ENCODE measurements around the gene DIPK1B.

Gene DIPK1B

DNA sequence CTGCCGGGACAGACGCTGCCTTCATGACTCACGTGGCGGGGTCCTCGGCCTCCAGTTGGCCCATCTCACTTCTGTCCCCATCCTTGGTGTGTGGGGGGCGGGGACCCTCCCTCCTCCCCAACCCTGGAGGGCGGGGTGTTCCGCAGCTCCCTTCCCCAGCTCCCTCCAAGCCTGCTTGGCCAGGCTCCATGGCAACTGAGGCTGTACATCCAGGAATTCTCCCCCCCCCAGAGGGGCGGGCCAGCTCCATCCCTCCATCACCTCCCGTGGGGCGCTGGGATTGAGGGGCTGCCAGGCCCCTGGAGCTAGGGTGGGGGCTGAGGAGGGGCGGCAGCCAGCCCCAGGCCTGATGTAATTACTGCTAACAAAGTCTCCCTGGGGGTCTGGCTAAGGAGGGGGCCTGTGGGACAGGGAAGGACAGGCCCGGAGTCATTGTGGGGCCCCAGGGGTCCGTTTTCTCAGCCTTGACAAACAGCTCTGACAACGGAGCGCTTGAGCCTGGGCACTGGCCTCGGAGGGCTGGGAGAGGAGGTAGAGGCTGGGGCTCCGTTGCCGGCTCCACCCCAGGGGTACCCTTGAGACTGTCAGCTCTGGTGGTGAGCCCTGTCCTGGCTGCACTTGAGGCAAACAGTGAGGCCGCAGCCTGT, 8.0 kb downstream of the DIPK1B start:
- DNase-seq (ENCODE audit: low read depth): no peak

- DNase-seq (ENCODE audit: low read depth): no peak
These were observed 8.5 kb downstream of the DIPK1B start for GRCh38 chr9:136720898-136721338.

DNA sequence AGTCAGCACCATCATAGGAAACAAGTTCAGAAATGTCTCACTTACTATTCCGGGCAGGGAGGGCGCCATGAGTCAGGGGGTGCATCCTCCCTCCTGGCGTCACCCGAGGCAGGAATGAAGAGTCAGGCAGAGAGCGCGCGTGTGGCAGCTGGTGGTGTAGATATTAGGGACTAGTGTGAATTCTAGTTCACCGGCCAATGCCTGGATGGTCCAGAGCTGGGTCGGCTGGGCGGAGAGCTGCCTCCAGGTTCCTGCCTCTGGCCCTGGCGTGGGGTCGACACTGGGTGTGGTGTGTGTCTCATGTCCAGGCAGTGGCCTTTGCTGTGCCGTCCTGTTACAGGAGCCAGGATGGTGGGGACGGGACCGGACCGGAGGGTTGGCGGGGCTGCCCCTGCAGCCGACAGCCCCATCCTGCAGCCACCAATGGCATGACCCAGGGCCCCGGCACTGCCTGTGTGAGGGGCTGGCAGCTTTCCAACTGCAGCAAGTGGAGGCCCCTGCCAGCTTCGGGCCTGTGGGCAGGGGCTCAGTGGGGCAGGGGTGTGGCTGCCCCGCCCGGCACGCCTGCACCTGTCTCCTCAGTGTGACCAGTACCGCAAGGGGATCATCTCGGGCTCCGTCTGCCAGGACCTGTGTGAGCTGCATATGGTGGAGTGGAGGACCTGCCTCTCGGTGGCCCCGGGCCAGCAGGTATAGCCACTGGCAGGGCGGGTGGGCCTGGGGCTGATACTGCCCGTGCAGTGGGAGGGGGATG, 9.1 kb downstream of the DIPK1B start:
- peak; percentile 91 for DNase-seq (ENCODE audit: low read depth)

DNA sequence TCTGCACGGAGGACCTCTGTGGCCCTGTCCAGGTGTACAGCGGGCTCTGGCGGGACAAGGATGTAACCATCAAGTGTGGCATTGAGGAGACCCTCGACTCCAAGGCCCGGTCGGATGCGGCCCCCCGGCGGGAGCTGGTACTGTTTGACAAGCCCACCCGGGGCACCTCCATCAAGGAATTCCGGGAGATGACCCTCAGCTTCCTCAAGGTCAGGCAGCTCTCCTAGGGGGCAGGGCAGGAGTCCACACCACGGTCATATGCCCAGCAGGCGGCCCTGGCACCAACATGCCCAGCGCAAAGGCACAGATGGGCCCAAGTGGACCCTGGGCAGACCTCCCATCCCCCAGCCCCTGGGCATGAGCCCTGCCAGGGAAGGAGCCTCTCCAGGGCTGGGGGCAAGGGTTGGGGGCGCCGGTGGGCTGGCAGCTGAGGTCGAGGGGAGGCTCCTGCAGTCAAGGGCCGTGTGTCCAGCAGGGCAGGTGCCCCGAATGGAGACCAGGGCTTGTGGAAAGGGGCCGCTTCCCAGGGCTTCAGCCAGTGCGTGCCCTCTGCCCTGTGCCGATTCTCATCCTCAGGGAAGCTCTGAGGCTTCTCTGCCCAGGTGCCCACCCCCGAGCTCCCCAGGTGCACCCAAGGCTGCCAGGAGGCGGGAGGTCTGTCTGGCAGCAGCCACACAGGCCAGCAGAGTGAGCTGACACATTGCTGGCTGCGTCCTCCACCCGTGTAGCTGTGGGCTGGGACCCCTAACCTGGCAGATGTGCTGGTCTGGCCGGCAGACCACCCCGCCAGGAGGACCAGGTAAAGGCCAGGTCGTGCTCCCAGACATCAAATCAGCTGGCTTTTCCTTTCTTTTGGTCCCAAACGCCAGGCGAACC, 10.0 kb downstream of the DIPK1B start:
- no peak for DNase-seq (ENCODE audit: low read depth)

GRCh38 chr9:136722969-136723356, 10.6 kb downstream of the DIPK1B start:
- peak; percentile 33 for DNase-seq (ENCODE audit: low read depth)

- peak; percentile 42 for DNase-seq (ENCODE audit: low read depth)
These were observed 11.1 kb downstream of the DIPK1B start for GRCh38 chr9:136723362-136723976.

DNA sequence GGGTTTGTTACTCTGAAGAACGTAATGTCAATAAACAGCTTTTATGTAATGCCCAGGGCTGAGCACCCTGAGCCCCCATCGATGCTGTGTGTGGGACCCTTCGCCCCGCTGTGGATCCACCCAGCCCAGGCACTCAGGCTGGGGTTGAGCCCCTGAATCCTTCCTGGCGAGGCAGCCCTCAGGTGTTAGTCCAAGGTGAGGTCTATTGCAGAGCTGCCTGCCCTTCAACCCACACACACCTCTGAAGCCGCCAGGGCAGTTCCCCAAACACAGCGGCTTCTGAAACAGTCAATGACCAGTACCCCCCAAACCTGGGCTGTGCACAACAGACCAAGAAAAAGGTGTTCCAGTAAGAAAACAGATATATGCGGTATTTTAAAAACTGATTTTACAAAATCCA, 11.6 kb downstream of the DIPK1B start:
- no peak for DNase-seq (ENCODE audit: low read depth)

DNA sequence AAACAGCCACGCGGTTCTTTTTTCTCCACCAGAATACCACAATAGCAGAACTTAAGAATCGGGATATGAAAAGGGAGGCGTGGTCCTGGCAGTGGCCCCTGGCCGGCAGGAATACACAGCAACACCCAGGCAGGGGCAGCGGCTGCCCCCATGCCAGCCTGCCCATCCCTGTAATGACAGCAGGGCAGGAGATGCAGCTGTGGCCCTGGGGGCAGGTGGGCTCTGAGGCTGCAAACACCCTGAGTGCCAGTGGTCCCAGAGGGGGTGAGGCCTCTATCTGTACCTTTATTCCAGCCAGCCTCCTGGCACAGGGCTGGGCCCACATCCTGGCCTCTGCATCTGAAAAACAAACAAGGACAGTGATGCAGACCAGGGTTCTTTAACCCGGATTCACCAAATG, 12.4 kb downstream of the DIPK1B start:
- DNase-seq (ENCODE audit: low read depth): no peak

- DNase-seq (ENCODE audit: low read depth): peak; percentile 81
These were observed 13.2 kb downstream of the DIPK1B start for GRCh38 chr9:136725612-136726011.

- DNase-seq (ENCODE audit: low read depth): peak; percentile 31
These were observed 13.7 kb downstream of the DIPK1B start for GRCh38 chr9:136726118-136726517.

DNA sequence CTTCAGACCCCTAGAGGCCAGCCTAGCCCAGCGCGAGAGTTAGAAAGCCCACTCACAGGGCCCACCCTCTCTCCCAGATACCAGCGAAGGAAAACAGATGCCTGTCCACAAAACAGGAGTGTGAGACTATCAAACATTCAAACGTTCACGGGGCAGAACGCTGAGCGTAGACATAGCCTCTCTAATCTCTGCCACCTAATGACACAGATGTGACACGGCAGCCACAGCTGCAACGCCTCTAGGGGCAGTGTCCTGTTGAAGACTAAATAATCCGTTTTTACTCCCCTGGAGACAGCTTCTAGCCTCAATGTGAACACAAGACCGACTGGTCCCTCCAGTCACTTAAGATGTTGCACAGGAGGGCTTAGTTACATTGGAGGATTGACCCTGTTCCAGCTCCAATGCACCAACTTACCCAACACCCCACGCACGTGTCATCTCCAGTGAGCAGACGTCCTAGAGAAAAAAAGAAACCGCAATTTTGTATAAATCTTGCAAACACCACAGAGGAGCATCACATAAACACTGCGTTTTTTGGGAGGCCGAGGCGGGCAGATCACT, 14.3 kb downstream of the DIPK1B start:
- DNase-seq (ENCODE audit: low read depth): peak; percentile 66

DNA sequence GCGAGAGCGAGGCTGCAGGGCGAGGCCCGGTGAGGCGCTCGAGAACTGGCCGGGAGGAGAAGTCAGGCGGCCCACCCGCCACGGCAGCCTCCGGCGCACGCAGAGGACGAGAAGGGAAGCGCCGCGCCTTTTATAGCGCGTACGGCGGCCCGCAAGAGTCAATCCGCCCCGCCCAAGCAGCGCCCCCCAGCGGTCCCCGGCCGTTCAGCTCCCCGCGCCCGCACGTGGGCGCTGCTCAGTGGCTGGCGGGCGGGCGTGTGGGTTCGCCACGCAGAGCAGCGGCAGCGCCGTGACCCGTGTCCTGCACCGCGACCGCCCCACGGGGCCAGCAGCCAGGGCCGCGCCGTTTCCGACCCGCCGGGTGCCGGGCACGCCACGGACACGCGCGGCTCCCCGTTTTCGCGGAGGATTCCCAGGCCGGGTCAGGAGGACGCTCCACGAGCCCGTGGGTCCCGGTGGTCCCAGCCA, 15.7 kb downstream of the DIPK1B start:
- DNase-seq (ENCODE audit: low read depth): peak; percentile 88

DNA sequence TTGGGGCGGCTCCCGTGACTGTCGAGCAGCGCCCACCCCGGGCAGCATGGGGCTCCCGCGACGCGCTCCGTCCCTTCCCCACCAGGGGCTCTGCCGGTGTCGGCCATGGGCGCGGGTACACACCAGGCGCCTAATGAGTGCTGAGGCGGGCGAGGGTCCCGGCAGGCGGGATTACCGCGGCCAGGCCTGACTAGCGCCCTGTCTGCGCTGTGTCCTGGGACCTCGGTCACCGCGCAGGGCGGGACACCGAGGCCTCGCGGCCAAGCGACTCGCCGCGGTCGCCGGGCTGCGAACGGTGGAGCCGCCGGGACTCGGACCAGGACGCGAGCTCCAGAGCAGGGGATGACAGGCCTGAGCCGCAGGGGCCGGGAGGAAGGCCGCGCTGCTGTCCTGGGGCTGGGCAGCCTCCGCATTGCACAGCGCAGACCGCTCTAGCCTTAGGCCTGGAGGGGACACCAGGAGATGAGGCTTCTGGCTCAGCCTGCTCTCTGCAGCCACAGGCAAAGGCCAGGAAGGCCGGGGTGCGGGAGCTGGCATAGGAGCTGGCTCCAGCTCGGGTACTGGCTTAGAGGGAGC, 16.3 kb downstream of the DIPK1B start:
- DNase-seq (ENCODE audit: low read depth): peak; percentile 68

DNA sequence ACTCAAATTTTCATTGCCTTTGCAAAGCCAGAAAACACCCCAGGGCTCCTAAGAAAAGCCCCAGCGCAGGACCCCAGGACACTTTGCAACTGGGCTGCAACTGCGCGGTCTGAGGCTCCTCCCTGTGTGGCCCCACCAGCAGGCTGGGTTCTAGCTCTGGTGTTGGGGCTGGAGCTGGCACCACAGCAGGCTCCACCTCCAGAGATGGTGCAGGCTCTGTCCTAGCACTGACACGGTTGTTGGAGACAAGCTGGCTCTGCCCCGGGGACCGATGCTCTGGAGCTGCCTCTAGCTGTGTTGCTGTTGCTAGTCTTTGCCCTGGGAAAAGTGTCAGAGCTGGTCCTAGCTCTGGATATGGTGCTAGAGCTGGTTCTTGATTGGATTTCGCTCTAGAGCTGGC, 16.8 kb downstream of the DIPK1B start:
- no peak for DNase-seq (ENCODE audit: low read depth)

DNA sequence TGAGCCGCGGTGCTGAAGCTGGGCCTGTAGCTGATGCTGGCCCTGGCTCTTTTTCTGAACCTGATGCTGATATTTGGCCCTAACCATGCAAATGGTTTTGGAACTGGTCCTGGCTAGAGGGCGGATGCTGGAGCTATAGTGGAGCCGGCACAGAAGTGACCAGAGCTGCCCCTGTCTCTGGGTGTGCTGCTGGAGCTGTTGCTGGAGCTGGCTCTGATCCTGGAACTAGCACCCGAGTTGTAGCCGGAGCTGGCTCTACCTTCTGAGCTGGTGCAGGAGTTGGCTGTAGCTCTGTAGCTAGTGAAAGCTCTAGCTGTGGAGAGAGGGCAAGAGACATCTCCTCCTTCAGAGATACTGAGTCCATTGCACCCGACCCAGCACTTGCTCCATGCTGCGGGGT, 17.6 kb downstream of the DIPK1B start:
- no peak for DNase-seq (ENCODE audit: low read depth)

DNA sequence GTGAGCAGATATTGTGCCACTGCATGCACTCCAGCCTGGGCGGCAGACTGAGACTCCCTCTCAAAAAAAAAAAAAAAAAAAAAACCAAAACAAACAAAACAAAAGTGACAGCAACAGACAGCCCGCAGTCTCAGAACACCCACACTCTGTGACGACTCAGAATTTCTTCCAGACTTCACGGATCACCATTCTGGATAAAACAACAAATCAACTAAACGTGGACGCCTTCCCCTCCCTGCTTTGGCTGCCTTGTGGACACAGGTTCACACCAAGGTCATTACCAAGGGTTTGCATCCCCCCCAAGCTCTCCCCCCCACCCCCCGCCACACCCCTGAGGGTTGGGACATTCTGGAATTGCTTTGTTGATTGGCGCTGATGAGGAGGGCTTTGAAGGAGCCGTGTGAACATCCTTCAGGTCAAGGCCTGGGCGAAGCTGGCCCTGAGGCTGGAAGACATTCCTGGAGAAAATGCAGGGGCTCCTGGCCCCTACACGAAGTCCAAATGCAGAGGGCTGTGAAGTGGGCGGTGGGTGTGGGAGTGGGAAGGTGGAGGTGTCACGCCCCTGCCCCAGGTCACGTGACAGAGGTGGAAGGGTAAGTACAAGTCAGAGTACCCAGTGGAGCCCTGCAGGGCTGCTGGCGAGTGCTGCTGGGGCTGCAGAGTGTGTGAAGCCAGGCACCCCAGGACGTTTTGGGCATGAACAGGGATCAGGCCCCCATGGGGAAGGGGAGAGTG, 20.2 kb downstream of the DIPK1B start:
- DNase-seq (ENCODE audit: low read depth): no peak

- no peak for DNase-seq (ENCODE audit: low read depth)
These were observed 21.2 kb downstream of the DIPK1B start for GRCh38 chr9:136733611-136734010.

DNA sequence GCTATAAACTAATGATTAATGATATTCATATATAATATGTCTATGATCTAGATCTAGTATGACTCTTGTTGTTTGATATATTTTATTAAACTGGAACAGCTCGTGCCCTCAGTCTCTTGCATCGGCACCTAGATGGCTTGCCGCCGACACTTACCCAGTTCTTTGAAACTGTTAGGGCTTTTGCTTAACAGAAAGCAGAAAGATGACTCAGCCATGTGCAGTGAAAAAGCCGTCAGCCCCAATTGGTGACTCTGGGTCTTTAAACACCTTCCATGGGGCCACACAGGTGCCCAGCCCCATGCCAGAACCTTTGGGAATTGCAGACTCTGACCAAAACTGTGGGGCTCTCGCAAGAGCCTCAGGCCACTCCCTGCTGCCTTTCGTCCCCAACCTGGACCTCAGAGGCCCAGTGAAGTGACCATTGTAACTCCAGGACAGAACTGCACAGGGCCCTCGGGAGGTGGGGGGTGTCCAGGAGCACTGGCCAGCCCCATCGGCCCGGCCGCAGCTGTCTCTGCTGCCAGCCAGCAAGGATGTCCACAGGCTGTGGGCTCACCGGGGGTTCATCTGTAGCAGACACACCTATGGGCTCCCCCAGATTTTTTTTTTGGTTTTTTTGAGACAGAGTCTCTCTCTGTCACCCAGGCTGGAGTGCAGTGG, 22.6 kb downstream of the DIPK1B start:
- no peak for DNase-seq (ENCODE audit: low read depth)

GRCh38 chr9:136735812-136736480, 23.6 kb downstream of the DIPK1B start:
- no peak for DNase-seq (ENCODE audit: low read depth)

DNA sequence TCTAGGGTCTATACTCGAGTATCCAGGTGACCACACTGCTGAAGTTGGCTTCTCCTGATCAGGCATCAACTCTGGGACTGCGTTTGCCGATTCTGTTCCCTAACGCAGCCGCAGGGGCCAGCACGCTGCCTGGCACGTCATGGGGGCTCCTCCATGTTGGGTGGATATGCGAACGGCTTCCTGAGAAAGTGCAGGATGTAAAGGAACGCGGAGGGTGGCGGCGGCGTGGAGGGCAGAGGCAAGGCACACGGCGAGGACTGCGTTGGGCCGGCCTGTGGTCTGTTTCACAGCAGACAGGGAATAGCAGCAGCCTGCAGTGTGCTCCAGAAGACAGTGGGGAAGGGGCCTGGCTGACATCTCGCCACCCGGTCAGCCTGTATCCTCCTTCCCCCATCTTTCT, 26.6 kb downstream of the DIPK1B start:
- no peak for DNase-seq (ENCODE audit: low read depth)

Measured in ELR (cell line).